ENCODE measurements around the gene WDR11.

DNA sequence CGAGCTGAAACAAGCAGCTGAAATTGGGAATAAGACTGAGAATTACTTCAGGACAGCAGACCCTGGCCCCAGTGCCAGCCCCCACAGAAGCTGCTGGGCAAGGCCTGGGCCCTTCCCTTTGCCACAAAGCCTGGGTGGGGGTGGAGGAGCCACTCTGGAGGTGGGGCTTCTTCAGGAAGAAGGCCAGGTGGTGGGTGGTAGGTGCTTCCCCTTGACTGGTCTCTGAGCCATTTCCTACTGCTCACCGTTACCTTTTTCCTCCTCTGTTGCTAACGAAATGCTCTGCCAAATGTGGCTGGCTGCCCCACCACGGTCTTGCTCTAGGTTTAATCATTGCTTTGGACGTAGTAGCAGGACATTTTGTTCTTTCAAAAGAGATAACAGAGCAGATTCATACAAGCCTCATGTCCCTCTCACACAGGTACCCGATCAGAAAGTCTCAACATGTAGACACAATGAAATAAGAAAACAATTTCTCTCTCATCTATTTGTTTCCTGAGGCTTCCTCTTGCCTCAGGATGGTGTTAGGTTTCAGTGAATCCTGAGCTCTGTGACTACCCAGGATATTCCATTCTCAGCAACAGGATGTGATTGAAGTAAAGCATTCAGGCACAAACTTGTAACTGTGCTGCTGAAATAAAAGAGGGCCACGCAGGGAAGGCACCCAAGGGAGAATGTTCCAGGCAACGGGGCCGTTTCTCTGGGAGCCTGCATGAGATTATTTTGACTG, 66.5 kb downstream of the WDR11 start:
- TF ChIP-seq GABPB1 (CRISPR knock-in tag; IDR thresholded peaks at IDR 0.05) (no peak), CREB5 (CRISPR knock-in tag; IDR thresholded peaks at IDR 0.05) (no peak), THRAP3 (IDR thresholded peaks at IDR 0.05; ENCODE audit: borderline replicate concordance) (no peak), SP2 (IDR thresholded peaks at IDR 0.05; ENCODE audit: extremely low read depth, low read depth, low read length, poor library complexity, severe bottlenecking) (no peak)
- TF ChIP-seq, protein P1, sequence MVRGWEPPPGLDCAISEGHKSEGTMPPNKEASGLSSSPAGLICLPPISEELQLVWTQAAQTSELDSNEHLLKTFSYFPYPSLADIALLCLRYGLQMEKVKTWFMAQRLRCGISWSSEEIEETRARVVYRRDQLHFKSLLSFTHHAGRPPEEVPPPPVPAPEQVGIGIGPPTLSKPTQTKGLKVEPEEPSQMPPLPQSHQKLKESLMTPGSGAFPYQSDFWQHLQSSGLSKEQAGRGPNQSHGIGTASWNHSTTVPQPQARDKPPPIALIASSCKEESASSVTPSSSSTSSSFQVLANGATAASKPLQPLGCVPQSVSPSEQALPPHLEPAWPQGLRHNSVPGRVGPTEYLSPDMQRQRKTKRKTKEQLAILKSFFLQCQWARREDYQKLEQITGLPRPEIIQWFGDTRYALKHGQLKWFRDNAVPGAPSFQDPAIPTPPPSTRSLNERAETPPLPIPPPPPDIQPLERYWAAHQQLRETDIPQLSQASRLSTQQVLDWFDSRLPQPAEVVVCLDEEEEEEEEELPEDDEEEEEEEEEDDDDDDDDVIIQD (CRISPR knock-in tag; IDR thresholded peaks at IDR 0.05) = no peak

Data from K562 (cell line).